DMS153 treated with DMSO at 0.1 percent for 48 hours (cell line): ENCODE results near the gene MYO1E.
A peak's percentile ranks its signal among the peaks of the same experiment; 100 is the strongest.
"Not testable (repeated sequence)": the region's sequence is repeated elsewhere in the genome, so short reads cannot be mapped to it uniquely, and the experiment has no call there.

Source experiments
- DNase-seq: peaks from one replicate; lab custom pipeline; 2025; ENCODE audit not compliant: unreplicated experiment; lab: John Stamatoyannopoulos, UW

The MYO1E gene

DNA sequence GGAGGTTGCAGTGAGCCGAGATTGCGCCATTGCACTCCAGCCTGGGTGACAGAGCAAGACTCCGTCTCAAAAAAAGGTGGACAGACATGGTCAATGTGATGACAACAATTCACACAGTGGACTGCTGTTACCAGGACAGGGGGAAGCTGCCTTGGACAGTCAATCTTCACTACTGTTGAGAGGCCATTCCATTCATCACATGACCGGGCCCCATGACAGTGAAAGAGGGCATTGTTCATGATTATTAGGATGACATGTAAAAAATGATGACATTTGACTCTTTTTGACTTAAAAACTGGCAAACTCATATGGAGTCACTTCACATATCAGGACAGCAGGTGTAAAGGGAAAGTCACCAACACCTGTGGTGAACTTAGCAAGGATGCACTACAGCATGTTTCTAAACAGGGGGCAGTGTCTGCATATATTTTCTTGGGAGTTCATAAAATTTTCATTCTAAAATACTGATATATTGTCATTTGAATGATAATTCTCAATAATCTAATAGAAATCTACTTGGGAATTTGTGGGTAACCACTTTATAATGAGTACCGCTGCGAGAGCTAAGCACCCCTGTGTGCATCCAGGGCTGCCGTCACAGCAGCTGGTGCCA is 200.3 kb downstream of the MYO1E start:
- DNase-seq: no peak

DNA sequence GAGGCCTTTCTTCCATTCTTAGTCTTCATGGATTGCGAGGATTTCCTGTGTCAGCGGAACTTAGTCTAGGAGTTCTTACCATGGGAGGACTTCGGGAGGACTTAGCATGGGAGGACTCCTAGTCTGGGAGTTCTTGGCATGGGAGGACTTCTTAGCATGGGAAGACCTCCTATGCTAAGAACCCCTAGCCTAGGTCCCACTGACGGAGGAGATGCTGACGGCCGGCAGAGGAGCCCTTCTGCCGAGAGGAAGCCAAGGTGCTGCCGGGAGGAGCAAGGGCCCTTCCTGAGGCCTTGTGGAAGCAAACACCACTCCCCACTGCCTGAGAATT is 201.6 kb downstream of the MYO1E start:
- DNase-seq: no peak

DNA sequence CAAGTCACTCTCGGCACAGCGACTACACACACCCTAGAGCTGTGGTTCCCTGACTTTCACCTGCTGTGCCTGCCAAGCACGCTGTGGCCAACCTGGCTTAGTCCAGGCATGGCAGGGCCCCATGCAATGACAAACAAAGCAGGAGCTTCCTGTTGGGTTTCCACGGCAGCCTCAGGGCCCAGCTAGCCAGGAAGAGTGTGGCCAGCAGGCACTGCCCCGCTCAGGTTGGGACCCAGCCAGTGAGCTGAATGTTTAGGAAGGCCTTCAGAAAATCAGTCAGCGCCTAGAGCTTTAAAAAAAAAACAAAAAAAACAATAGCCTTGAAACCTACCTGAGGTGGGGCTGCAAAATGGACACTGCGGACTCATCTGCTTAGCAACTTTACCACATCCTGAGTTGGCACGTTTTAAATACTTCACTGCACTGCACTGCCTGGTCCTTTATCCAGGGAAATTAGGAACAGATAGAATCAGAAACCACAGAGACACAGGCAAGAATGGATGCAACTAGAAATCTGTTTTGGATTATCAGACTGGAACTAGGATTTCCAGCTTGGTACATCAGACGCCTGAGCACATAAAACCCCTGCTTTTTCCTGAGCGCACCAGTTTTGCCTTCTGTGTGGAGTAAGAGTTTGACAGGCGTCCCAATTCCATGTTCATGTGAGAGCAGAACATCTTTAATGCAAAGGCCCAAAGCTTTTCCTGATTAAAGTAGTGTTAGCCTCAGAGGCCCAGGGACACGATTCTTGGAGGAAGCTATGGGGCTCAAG is 202.2 kb downstream of the MYO1E start:
- peak; percentile 43 for DNase-seq

GRCh38 chr15:59169251-59169708 is 203.4 kb downstream of the MYO1E start:
- DNase-seq: no peak

GRCh38 chr15:59168536-59168935 is 204.1 kb downstream of the MYO1E start:
- DNase-seq: no peak

- DNase-seq: peak; percentile 6
Measured at GRCh38 chr15:59166601-59167265, 205.9 kb downstream of the MYO1E start.

GRCh38 chr15:59166166-59166565 is 206.5 kb downstream of the MYO1E start:
- DNase-seq: no peak

DNA sequence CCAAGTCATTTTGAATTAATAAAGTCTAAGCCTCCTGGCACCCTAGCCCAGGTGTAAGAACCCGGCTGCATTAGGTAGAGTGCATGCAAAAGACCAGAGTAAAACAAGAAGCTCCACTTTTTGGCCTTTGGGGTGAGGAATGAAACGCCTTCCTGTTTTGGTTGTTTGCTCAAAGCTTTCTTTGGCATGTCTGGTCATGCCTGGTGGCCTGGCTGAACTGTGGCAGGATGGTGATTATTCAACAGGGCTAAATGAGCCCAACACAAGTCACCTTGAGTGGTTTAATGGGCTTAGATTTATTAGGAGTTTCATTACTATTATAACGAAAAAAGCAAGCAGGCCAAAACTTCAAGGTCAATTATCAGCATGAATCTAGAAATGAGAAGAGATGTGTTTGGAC is 206.9 kb downstream of the MYO1E start:
- peak; percentile 35 for DNase-seq

- not testable (repeated sequence) for DNase-seq
Measured at GRCh38 chr15:59162080-59162479, 210.6 kb downstream of the MYO1E start.

DNA sequence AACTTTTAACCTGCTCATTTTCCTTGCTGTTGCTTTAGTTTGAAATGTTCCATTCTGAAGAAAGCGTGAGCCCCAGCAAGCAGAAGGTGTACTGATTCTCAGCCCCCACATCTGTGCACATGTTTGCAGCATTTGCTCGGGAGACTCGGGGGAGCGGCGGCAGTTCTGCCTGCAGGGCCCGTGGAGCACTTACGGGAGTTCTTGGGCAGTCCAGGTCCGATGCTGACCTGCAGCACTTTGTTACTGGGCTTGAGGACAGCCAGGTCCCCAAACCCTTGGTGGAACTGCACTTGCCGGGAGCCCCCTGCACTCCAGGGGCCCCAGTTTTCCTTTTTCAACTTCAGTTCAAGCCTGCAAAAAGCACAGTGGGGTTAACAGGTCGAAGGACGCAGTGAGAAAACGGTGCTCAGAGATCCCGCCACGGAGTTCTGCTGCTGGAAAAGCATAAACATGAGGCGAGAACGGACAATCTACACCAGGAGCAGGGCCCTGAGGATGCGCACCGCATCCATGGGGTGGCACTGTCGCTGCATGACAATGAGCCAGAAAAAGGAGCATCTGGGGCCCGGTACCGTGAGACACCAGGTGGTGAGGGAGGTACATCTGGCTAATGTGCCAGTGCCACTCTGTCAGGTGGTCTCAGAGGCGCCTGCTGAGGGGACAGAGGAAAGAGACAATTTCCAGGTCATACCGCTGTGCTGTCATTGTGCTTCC is 211.6 kb downstream of the MYO1E start:
- peak; percentile 18 for DNase-seq

- DNase-seq: no peak
Measured at GRCh38 chr15:59159210-59159609, 213.5 kb downstream of the MYO1E start.

DNA sequence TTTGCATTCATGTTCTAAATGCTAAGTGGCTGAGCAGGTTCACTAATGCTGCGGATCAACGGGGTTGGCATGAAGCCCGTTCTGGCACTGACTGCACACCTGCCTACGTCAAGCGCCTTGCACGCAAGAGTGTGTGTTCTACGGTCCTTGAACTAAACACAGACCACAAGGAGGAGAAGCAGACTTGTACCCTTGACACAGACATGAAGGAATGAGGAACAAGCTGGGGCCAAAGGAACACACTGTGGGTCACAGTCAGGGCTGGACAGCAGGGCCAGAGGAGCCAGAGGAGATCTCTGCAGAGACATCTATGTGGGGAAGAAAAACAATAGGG is 214.0 kb downstream of the MYO1E start:
- peak; percentile 2 for DNase-seq

- DNase-seq: no peak
Measured at GRCh38 chr15:59157840-59158700, 214.6 kb downstream of the MYO1E start.

GRCh38 chr15:59157396-59157795 is 215.3 kb downstream of the MYO1E start:
- DNase-seq: no peak

DNA sequence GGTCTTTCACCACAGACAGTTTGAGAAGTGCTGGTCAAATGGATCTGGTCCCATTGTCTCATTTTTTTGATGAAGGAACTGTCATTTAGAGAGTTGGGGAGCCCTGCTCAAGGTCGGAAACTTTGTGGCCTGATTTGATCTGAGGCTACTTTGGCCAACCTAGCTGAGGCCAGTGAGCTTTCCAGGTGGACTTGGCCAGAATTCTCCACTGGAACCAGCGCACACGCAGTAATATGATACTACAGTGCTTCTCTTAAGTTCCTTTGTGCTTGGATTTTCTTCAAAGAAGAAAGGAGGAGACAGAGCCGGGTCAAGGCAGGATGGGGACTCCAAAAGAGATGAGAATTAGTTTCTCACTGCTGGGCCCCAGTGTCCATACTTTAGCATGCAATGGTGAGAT is 217.2 kb downstream of the MYO1E start:
- no peak for DNase-seq

DNA sequence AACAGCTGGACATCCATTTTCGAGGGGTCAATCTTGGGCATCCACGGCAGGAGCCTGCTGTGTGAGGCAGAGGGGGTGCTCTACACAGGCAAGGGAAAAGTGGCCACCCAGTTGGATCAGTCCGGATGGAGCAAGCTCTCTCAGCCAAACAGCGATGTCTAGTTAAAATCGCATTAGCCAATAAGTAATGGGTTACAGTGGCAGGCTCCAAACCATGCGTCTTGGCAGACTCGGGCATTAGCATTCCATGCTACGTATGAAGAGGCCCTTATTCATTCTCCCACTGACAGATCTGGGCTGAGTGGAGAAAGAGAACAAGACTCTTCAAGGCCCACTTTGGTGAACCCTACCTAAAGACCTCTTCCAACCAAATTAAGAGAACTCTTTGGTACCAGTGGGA is 218.4 kb downstream of the MYO1E start:
- DNase-seq: no peak

GRCh38 chr15:59153466-59153865 is 219.2 kb downstream of the MYO1E start:
- DNase-seq: no peak

DNA sequence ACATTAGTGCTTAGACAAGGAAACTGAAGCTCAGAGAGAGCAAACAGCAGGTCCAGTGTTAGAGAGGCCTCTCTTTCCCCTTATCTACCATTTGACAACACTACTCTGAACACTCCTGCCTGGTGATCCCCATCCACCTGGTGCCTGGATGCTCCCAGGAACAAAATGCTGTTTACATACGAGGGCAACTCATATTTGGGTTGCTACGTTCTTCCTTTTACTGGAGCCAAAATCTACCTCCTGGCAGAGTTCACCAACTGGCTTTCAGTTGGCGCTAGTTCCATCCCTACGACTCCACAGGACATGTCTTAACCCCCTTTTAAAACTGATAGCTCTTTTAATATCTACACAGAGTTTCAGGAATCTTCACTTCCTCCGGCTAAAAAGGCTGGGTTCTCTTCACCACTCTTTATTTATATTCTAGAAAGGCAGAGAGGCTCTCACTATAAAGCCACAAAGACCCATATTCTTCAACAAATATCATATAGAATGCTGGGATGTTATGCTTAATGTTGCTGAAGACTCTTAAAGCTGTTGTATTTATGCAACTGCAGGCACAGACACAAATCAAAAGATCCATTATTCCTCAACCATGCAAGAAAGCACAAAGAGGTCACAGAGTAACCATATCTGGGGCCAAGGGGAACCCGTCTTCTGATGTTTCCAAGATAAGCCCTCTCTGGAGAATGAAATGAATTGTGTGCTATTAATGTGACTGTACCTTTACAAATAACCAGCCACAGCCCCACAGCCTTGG is 219.8 kb downstream of the MYO1E start:
- no peak for DNase-seq

- no peak for DNase-seq
Measured at GRCh38 chr15:59150185-59150584, 222.5 kb downstream of the MYO1E start.
